Fibroblast of mammary gland (primary cell): ENCODE measurements around the gene IFNW1.

Source experiments
- DNase-seq: peaks from one replicate; pipeline ENCODE4 v3.0.0-alpha.2; 2010; ENCODE audit warnings: low read depth
- H3K4me3 ChIP-seq: 2 replicates; pipeline ENCODE4 v1.5.1; 2011; ENCODE audit warnings: low read depth, mild to moderate bottlenecking, low read length, moderate library complexity; ENCODE audit not compliant: control insufficient read depth
- CTCF ChIP-seq: conservative IDR thresholded peaks from 2 replicates; pipeline ENCODE4 v1.5.1; 2011; ENCODE audit warnings: low read depth, low read length, inconsistent platforms; ENCODE audit not compliant: control insufficient read depth, insufficient read depth

The IFNW1 gene

GRCh38 chr9:21104787-21105186, 36.8 kb downstream of the IFNW1 start:
- no peak for TF ChIP-seq CTCF
- no peak for DNase-seq
- H3K4me3 ChIP-seq: no peak overlapping the region

- DNase-seq: peak; percentile 59
- H3K4me3 ChIP-seq: no peak overlapping the region
- TF ChIP-seq CTCF: no peak
Measured at GRCh38 chr9:21102305-21102704, 39.3 kb downstream of the IFNW1 start.

GRCh38 chr9:21097817-21098216, 43.8 kb downstream of the IFNW1 start:
- no peak for TF ChIP-seq CTCF
- no peak overlapping the region for H3K4me3 ChIP-seq
- no peak for DNase-seq

- peak; percentile 4 for DNase-seq
- H3K4me3 ChIP-seq: no peak overlapping the region
- no peak for TF ChIP-seq CTCF
Measured at GRCh38 chr9:21096901-21097255, 44.8 kb downstream of the IFNW1 start.

GRCh38 chr9:21096172-21096900, 45.3 kb downstream of the IFNW1 start:
- DNase-seq: peak; percentile 66
- H3K4me3 ChIP-seq: no peak overlapping the region
- TF ChIP-seq CTCF: no peak

GRCh38 chr9:21095561-21095960, 46.1 kb downstream of the IFNW1 start:
- no peak for TF ChIP-seq CTCF
- H3K4me3 ChIP-seq: no peak overlapping the region
- DNase-seq: no peak
